GM21367 (cell line): Measurements from ENCODE around the gene DNAJC16.
"Not testable (repeated sequence)": the region's sequence is repeated elsewhere in the genome, so short reads cannot be mapped to it uniquely, and the experiment has no call there.

ENCODE experiments used
- ATAC-seq: cut with Tn5 transposase; IDR thresholded peaks from one replicate; pipeline ENCODE4 v1.9.1; 2021; ENCODE audit not compliant: unreplicated experiment

Gene DNAJC16

GRCh38 chr1:15526490-15527339 is at the start of gene DNAJC16:
TSS of gene DNAJC16 (plus strand) at chr1:15526848. CDS start at chr1:15529106, 2,258 bp downstream.
- ATAC-seq: peak; percentile 48

DNA sequence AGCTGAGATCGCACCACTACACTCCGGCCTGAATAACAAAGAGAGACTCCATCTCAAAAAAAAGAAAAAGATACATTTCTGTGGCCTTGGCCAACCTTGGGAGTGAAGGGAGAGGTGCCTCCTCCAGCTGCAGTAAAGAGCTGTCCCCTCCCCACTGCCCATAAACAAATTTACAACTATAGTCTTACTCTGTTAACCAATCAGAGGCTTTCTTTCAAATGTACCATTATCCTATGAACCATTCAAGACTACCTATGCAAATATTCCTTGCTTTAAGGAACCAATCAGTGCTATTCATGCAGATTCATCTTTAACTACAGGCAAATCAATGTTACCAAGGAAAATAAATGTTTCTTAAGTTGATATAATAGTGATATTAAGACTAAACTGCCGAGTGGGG is 49.7 kb upstream of the DNAJC16 start:
- no peak for ATAC-seq

DNA sequence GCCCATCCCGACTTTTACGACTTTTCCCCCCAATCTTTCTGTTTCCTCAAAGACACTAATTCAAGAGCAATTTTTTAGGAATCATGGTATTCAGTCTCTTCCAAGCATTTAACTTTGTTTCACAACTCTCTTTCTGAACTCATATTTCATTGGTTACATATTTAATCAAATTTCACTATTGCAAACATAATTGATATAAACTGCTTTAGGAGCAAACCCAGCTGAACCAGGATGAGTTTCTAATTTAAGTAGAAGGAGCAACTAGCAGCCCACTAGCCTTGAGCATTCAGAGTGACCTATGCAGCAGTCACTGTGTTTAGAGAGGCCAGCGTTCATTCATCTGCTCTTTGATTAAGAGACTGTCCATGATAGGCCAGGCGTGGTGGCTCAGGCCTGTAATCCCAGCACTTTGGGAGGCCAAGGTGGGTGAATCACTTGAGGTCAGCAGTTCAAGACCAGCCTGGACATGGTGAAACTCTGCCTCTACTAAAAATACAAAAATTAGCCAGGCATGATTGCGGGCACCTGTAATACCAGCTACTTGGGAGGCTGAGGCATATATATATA is 48.9 kb upstream of the DNAJC16 start:
- ATAC-seq: no peak

DNA sequence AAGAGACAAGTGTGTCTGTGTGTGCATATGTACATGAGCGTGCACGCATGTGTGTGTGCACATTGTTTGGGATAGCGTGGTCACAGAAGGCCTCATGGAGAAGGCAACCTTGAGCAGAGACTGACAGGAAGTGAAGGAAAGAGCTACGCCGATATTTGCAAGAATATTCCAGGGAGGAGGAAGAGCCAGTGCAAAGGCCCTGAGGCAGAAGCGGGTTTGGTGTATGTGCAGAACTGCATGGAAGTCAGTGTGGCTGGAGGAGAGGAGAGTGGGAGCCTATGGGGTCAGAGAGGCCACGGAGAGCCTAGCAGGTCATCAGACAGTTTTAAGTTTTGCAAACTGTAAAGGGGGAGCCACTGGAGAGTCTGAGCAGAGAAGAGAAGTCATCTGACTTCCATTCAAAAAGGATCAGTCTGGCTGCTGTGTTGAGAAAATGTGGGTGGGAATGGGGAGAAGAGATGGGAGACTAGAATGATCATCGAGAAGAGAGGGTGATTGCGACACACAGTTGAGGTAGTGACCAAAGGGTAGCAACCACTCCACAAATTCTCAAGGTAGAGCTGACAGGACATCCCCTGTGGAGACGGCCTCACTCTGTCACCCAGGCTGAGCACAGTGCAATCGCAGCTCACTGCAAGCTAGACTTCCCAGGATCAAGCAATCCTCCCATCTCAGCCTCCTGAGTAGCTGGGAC is 46.8 kb upstream of the DNAJC16 start:
- no peak for ATAC-seq

DNA sequence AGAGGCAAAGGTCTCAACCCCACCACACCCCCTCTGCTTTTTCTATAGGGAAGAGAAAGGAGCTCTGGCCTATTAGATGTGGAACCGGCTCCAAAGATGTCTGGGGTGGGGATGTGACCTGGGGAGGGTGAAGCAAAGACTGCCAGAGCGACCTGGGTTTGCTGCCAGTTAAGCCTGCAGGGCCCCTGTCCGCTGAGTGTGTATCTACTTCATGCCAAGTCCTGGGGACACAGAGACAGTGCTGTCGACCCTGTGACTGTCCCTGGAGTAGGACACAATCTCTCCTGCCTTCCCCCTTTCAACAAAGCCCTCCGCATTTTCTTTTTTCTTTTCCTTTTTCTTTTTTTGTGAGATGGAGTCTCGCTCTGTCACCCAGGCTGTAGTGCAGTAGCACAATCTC is 44.2 kb upstream of the DNAJC16 start:
- ATAC-seq: not testable (repeated sequence)

DNA sequence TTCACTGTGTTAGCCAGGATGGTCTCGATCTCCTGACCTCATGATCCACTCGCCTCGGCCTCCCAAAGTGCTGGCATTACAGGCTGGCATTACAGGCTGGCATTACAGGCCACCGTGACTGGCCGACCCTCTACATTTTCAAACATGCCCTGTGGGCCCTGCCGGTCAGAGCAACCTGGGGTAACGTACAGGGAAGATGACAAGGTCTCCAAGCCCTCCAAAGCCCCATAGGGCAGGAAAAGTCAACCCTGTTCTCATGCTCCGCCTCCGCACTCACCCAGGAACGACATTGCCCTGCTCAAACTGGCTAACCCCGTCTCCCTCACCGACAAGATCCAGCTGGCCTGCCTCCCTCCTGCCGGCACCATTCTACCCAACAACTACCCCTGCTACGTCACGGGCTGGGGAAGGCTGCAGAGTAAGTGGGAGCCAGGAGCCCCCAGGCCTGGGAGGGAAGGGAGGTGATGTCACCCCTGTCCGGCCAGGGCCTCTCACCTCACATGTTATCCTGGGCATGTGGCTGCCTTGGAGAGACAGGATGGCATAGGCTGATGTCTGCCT is 43.6 kb upstream of the DNAJC16 start:
- ATAC-seq: not testable (repeated sequence)

GRCh38 chr1:15483971-15484370 is 42.7 kb upstream of the DNAJC16 start:
- ATAC-seq: no peak

- ATAC-seq: not testable (repeated sequence)
These were observed 42.2 kb upstream of the DNAJC16 start for GRCh38 chr1:15484443-15484842.

DNA sequence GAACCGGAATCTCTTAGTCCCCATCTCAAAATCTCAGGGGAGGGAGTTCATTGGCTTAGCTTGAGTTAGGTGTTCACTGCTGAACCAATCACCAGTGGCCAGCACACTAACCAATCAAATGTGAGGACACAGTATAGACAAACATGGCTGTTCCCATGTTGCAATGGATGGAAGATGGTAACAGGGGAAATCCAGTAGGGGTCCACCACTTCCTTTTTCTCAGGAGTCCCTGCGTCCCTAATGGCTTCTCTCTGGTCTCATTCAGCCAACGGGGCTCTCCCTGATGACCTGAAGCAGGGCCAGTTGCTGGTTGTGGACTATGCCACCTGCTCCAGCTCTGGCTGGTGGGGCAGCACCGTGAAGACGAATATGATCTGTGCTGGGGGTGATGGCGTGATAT is 41.0 kb upstream of the DNAJC16 start:
- ATAC-seq: no peak

GRCh38 chr1:15486844-15487610 is 39.6 kb upstream of the DNAJC16 start:
- not testable (repeated sequence) for ATAC-seq

DNA sequence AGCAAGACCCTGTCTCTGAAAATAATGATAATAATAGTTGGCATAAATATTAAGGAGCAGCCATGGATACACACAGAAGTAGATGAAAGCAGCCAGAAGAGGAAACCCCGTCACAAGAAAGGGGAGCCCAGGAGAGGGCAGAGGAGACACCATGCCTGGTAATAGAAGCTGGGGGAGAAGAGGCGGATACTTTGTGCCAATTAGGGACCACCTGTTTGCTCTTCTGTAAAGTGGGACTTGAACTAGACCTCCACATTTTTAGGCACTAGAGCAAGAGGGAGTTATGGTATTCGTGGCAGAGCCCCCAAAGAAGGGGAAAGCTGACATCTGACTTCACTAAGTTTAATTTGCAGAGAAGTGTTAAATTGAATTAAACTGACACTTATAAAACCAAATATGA is 38.3 kb upstream of the DNAJC16 start:
- no peak for ATAC-seq

- no peak for ATAC-seq
These were observed 37.5 kb upstream of the DNAJC16 start for GRCh38 chr1:15489052-15489736.

- ATAC-seq: not testable (repeated sequence)
These were observed 35.6 kb upstream of the DNAJC16 start for GRCh38 chr1:15491010-15491409.

GRCh38 chr1:15492596-15492995 is 34.1 kb upstream of the DNAJC16 start:
- no peak for ATAC-seq

- no peak for ATAC-seq
These were observed 32.7 kb upstream of the DNAJC16 start for GRCh38 chr1:15493869-15494390.

GRCh38 chr1:15500184-15501178 is 26.2 kb upstream of the DNAJC16 start:
- ATAC-seq: no peak

DNA sequence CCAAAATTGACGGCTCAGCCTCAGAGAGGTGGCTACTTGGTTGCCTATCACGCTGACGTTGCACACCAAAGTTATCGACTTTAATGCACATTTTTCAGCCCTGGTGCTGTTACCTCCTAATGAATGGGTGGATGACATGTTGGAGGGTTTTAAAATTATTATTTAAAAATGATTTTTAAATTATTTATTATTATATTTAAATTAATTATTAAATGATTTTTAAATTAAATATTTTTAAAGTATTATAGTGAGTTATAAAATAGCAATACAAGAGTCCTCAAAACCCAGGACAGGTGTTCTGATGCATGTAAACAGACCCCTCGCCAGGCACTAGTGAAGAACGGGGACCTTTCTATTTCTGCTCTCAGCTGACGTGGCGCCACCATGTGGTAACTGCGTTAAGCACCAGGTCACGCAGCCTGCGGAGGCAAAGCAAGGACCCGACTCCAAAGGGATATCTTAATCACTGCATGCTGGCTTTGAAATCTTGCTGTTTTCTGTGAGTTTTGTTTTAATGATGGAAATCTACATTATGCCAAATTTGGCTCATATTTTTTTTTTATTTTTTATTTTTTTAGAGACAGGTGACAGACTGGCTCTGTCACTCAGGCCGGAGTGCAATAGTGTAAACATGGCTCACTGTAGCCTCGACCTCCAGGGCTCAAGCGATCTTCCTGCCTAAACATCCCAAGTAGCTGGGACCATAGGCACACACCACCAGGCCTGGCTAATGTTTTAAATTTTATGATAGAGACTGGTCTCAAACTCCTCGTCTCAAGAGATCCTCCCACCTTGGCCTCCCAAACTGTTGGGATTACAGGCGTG is 25.2 kb upstream of the DNAJC16 start:
- no peak for ATAC-seq

DNA sequence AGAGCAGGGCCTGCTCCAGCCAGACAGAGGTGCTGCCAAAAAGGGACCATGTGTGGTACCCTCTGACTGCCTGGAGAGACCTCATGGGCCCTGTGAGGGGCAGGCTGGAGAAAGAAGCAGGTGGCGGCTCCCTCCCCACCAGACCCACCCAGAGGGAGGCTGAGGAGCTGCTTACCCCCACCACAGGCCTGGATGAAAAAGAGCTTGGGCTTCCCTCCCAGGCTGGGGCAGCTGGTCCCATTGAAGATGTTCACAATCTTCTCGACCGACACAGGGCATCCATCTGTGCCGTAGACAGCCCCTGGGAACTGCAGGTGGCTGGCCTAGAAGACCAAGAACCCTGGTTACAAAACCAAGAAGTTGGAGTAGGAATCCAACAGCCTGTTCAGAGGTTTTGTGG is 22.2 kb upstream of the DNAJC16 start:
- ATAC-seq: no peak
